ENCODE measurements around the gene CYP17A1.
"Not testable (repeated sequence)": the region's sequence is repeated elsewhere in the genome, so short reads cannot be mapped to it uniquely, and the experiment has no call there.

CYP17A1 gene

DNA sequence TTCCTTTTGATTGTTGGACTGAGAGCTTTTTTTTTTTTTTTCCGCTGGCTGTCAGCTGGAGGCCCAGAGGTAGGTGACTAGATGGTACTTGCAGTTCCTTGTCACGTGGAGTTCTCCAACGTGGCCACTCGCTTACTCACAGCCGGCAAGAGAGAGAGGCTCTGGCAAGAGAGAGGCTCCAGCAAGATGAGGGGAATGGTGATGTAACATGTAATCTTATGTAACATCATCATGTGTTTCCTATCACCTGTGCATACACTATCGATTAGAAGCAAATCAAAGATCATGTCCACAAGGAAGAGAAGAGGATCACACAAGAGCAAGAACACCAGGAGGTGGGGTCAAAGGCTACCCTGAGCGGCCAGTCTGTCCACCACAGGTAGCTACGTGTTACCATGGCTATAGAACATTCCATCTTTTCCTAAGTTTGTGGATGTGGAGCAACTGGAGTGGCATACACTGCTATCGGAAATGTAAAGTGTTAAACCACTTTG lies 12.9 kb upstream of the CYP17A1 start:
- CTCF ChIA-PET = interaction anchor here (0.6 to 1.2 kb wide), 5 partner anchors 51 to 714 kb away, joined by 3 to 5 read pairs (median 3); no protein-coding TSS in a partner anchor
- DNase-seq (ENCODE audit: low spot score) = peak; percentile 54
- H3K27ac ChIP-seq = no peak overlapping the region
- POLR2A ChIA-PET (ENCODE audit: low non-redundant PET) = interaction anchor here (0.6 kb wide), 1 partner anchor 643 kb away, joined by 3 read pairs; the partner anchor contains the start of gene NEURL1
- TF ChIP-seq, protein P1, sequence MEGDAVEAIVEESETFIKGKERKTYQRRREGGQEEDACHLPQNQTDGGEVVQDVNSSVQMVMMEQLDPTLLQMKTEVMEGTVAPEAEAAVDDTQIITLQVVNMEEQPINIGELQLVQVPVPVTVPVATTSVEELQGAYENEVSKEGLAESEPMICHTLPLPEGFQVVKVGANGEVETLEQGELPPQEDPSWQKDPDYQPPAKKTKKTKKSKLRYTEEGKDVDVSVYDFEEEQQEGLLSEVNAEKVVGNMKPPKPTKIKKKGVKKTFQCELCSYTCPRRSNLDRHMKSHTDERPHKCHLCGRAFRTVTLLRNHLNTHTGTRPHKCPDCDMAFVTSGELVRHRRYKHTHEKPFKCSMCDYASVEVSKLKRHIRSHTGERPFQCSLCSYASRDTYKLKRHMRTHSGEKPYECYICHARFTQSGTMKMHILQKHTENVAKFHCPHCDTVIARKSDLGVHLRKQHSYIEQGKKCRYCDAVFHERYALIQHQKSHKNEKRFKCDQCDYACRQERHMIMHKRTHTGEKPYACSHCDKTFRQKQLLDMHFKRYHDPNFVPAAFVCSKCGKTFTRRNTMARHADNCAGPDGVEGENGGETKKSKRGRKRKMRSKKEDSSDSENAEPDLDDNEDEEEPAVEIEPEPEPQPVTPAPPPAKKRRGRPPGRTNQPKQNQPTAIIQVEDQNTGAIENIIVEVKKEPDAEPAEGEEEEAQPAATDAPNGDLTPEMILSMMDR (conservative IDR thresholded peaks at IDR 0.05; ENCODE audit: low read depth) = no peak

DNA sequence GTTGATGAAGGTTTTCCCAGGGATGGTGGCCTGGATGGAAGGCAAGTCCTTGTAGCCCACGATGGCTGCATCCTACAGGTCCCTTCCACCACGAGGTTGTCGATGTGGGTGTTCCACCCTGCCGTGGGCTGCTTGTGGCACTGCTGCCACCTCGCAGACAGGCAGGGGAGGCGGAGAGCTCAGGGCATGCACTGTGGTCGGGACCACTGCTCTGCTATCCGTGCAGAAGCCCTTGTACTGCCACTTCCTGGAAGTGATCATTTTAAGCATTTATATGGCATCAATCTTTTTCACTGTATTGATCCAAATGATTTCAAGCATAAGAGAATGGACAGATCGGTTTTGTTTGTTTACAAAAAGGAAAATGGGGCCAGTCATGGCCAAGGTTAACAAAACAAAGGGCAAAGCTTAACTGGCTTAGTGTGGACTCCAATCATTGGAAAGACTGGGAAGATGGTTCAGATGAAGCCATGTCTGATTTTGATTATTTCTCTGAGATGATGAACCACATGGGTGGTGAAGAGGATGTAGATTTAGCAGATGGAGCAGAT lies 8.2 kb upstream of the CYP17A1 start:
- H3K27ac ChIP-seq = no peak overlapping the region
- CTCF ChIA-PET = interaction anchor here (0.6 to 0.9 kb wide), 3 partner anchors 10 to 1265 kb away, joined by 3 to 4 read pairs (median 3); no protein-coding TSS in a partner anchor
- TF ChIP-seq, protein P1 (conservative IDR thresholded peaks at IDR 0.05; ENCODE audit: low read depth) = no peak
- no peak for DNase-seq (ENCODE audit: low spot score)
- POLR2A ChIA-PET (ENCODE audit: low non-redundant PET) = no interaction called here

DNA sequence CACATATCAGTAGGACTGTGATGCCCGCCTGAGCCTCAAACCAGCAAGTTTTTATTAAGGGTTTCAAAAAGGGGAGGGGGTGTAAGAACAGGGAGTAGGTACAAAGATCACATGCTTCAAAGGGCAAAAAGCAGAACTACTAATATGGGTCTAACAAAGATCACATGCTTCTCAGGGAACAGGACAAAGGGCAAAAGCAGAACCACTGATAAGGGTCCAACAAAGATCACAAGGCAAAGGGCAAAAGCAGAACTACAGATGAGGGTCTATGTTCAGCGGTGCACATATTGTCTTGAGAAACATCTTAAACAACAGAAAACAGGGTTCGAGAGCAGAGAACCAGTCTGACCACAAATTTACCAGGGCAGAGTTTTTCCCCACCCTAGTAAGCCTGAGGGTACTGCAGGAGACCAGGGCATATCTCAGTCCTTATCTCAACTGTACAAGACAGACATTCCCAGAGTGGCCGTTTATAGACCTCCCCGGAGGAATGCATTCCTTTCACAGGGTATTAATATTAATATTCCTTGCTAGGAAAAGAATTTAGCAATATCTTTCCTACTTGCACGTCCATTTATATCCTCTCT lies 7.1 kb upstream of the CYP17A1 start:
- H3K27ac ChIP-seq; DNase-seq (ENCODE audit: low spot score); POLR2A ChIA-PET (ENCODE audit: low non-redundant PET): not testable (repeated sequence)
- CTCF ChIA-PET = interaction anchor here (0.7 kb wide), 2 partner anchors 10 to 56 kb away, joined by 3 read pairs; no protein-coding TSS in a partner anchor

DNA sequence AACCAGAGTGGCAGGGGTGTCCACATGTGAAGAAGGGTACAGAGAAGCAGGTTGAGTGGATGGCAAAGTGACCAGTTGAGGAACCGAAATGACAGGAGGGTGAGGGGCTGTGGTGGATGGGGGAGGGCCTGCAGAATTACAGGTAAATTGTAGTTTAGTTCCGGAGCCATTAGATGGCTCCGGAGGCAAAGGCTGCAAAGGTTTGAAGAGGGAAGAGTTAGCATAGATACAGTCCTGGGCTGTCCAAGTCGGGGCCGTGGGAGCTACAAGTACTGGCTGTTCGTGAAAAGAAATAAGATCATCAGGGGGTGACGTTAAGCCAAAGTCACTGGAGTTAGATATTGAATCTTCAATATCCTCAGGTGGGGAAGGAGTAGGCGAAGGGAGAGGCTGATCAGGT lies 5.9 kb upstream of the CYP17A1 start:
- DNase-seq (ENCODE audit: low spot score); CTCF ChIA-PET; H3K27ac ChIP-seq; POLR2A ChIA-PET (ENCODE audit: low non-redundant PET): not testable (repeated sequence)

DNA sequence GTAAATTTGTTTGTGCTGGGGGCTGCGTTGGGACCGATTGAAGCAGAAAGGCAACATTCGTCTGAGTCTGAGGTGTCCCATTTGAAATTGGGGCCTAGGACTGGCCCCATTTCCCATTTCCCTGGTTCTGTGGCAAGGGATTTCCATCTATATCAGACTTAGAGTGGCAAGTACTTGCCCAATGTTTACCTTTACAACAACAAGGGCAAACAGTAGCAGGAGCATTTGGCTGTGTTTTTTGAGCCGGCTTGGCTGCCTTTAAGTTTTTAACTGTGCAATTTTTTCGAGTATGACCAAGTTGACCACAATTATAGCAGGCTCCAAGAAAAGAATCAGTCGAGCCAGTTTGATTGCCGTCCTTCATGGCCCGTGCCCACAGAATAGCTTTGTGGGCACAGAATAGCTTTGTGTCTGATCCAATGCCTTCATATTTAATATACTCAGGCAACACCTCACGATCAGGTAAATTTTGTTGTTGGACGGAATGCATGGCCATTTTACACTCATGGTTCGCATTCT lies 4.7 kb upstream of the CYP17A1 start:
- H3K27ac ChIP-seq = no peak overlapping the region
- POLR2A ChIA-PET (ENCODE audit: low non-redundant PET) = no interaction called here
- CTCF ChIA-PET = interaction anchor here (0.6 kb wide), 1 partner anchor 496 kb away, joined by 5 read pairs; no protein-coding TSS in a partner anchor
- DNase-seq (ENCODE audit: low spot score) = no peak
- TF ChIP-seq, protein P1 (conservative IDR thresholded peaks at IDR 0.05; ENCODE audit: low read depth) = no peak

DNA sequence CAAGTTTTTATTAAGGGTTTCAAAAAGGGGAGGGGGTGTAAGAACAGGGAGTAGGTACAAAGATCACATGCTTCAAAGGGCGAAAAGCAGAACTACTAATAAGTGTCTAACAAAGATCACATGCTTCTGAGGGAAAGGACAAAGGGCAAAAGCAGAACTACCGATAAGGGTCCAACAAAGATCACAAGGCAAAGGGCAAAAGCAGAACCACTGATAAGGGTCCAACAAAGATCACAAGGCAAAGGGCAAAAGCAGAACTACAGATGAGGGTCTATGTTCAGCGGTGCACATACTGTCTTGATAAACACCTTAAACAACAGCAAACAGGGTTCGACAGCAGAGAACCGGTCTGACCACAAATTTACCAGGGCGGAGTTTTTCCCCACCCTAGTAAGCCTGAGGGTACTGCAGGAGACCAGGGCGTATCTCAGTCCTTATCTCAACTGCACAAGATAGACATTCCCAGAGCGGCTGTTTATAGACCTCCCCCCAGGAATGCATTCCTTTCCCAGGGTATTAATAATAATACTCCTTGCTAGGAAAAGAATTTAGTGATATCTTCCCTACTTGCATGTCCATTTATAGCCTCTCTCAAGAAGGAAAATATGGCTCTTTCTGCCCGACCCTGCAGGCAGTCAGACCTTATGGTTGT lies 1.2 kb upstream of the CYP17A1 start:
- POLR2A ChIA-PET (ENCODE audit: low non-redundant PET); DNase-seq (ENCODE audit: low spot score); H3K27ac ChIP-seq: not testable (repeated sequence)
- CTCF ChIA-PET = interaction anchor here (0.6 kb wide), 1 partner anchor 145 kb away, joined by 3 read pairs; no protein-coding TSS in a partner anchor

DNA sequence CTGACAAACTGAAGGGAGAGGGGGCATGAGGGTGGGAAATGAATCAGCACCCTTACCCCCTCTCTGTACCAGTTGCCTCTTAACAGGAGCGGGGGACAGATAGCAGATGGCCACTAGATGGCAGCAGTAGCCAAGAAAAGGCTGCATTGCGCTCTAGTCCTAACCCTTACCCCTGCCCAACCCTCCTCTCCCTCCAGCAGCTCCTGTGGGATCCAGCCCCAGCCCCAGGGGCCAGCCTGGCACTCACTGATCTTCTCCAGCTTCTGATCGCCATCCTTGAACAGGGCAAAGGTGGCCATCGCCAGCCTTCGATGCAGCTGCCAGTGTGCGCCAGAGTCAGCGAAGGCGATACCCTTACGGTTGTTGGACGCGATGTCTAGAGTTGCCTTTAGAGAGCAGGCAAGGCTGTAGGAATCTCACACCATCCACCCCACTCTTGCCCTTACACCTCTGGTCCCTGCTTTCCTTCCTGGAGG lies 2.2 kb downstream of the CYP17A1 start:
- H3K27ac ChIP-seq = no peak overlapping the region
- ChIA-PET POLR2A (ENCODE audit: low non-redundant PET) (no interaction called here), CTCF (interaction anchor here (0.5 to 3.4 kb wide), 13 partner anchors 11 to 227 kb away, joined by 3 to 43 read pairs (median 4); no protein-coding TSS in a partner anchor)
- TF ChIP-seq, protein P1 (conservative IDR thresholded peaks at IDR 0.05; ENCODE audit: low read depth) = peak; percentile 85
- peak; percentile 84 for DNase-seq (ENCODE audit: low spot score)
